SK-N-SH (cell line): Measurements from ENCODE around the gene KIF21B.

Experiments used
- ELF1 ChIP-seq: IDR thresholded peaks from 2 replicates; pipeline ENCODE4 v1.4.0; 2012
- EP300 ChIP-seq, 2 experiments: IDR thresholded peaks; 2 replicates each; pipeline versions ENCODE4 v1.4.0 to v1.6.1; 2012; ENCODE audit warnings: borderline replicate concordance in 1 of 2, low read depth in 1 of 2, low read length in 1 of 2
- RFX5 ChIP-seq: IDR thresholded peaks from 2 replicates; pipeline ENCODE4 v1.6.1; 2012; ENCODE audit warnings: mild to moderate bottlenecking, improper control_type of control experiment, low read length
- TAF1 ChIP-seq: IDR thresholded peaks from 2 replicates; pipeline ENCODE4 v1.6.1; 2012; ENCODE audit warnings: low read depth, mild to moderate bottlenecking, low read length, moderate library complexity, borderline replicate concordance
- USF2 ChIP-seq: fragments of 150-350 bp; IDR thresholded peaks from 2 replicates; pipeline ENCODE4 v1.6.1; 2017; ENCODE audit warnings: antibody characterized with exemption, low read length, low read depth, borderline replicate concordance
- YY1 ChIP-seq: IDR thresholded peaks from 2 replicates; pipeline ENCODE4 v1.4.0; 2012; ENCODE audit warnings: low read depth, mild to moderate bottlenecking
- TF ChIP-seq, protein P1 (sequence below): fragments of 200-600 bp; sonication (generic); IDR thresholded peaks from 2 replicates; pipeline ENCODE4 v1.6.1; 2017; ENCODE audit warnings: antibody characterized with exemption, mild to moderate bottlenecking, moderate library complexity
- TF ChIP-seq, protein P2 (sequence below): IDR thresholded peaks from 2 replicates; pipeline ENCODE4 v1.4.0; 2012; ENCODE audit warnings: low read depth, borderline replicate concordance

GRCh38 chr1:201048521-201048920 lies 25.0 kb upstream of the KIF21B start:
- TF ChIP-seq, protein P1, sequence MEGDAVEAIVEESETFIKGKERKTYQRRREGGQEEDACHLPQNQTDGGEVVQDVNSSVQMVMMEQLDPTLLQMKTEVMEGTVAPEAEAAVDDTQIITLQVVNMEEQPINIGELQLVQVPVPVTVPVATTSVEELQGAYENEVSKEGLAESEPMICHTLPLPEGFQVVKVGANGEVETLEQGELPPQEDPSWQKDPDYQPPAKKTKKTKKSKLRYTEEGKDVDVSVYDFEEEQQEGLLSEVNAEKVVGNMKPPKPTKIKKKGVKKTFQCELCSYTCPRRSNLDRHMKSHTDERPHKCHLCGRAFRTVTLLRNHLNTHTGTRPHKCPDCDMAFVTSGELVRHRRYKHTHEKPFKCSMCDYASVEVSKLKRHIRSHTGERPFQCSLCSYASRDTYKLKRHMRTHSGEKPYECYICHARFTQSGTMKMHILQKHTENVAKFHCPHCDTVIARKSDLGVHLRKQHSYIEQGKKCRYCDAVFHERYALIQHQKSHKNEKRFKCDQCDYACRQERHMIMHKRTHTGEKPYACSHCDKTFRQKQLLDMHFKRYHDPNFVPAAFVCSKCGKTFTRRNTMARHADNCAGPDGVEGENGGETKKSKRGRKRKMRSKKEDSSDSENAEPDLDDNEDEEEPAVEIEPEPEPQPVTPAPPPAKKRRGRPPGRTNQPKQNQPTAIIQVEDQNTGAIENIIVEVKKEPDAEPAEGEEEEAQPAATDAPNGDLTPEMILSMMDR, result no peak
- no peak for TF ChIP-seq YY1
- TF ChIP-seq USF2, result no peak
- TF ChIP-seq, protein P2, sequence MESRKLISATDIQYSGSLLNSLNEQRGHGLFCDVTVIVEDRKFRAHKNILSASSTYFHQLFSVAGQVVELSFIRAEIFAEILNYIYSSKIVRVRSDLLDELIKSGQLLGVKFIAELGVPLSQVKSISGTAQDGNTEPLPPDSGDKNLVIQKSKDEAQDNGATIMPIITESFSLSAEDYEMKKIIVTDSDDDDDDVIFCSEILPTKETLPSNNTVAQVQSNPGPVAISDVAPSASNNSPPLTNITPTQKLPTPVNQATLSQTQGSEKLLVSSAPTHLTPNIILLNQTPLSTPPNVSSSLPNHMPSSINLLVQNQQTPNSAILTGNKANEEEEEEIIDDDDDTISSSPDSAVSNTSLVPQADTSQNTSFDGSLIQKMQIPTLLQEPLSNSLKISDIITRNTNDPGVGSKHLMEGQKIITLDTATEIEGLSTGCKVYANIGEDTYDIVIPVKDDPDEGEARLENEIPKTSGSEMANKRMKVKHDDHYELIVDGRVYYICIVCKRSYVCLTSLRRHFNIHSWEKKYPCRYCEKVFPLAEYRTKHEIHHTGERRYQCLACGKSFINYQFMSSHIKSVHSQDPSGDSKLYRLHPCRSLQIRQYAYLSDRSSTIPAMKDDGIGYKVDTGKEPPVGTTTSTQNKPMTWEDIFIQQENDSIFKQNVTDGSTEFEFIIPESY, result no peak
- no peak for TF ChIP-seq EP300 (IDR thresholded peaks at IDR 0.05; ENCODE audit: borderline replicate concordance in 1 of 2, low read depth in 1 of 2, low read length in 1 of 2)
- TF ChIP-seq TAF1, result no peak
- no peak for TF ChIP-seq ELF1
- no peak for TF ChIP-seq RFX5
